ENCODE measurements around the gene TTC39C. TPM values are rescaled to one million over a fixed set of nuclear protein-coding genes. Genes with fewer than 3 reads are reported as not detected.
A peak's percentile ranks its signal among the peaks of the same experiment; 100 is the strongest.

Gene TTC39C
- 17.2 TPM for total RNA-seq

GRCh38 chr18:24014062-24014985 lies at the start of gene TTC39C:
Gene TTC39C, plus strand, starts transcription at chr18:24014754. Its CDS starts 118 bp downstream, at chr18:24014872.
- peak in 2 of 3 donors; percentile 56 to 61 for DNase-seq (ENCODE audit: low read depth in 2 of 3, low spot score in 2 of 3)

GRCh38 chr18:23966909-23967308 lies 47.6 kb upstream of the TTC39C start:
- no peak for DNase-seq (ENCODE audit: low read depth in 2 of 3, low spot score in 2 of 3)

GRCh38 chr18:23967321-23968089 lies 47.0 kb upstream of the TTC39C start:
- peak in 1 of 3 donors; percentile 50 for DNase-seq (ENCODE audit: low read depth in 2 of 3, low spot score in 2 of 3)

GRCh38 chr18:23968638-23969604 lies 45.6 kb upstream of the TTC39C start:
- no peak for DNase-seq (ENCODE audit: low read depth in 2 of 3, low spot score in 2 of 3)

- no peak for DNase-seq (ENCODE audit: low read depth in 2 of 3, low spot score in 2 of 3)
Measured at GRCh38 chr18:23969664-23970063, 44.9 kb upstream of the TTC39C start.

- DNase-seq (ENCODE audit: low read depth in 2 of 3, low spot score in 2 of 3) = peak in 2 of 3 donors; percentile 57 to 85
Measured at GRCh38 chr18:23970161-23971096, 44.1 kb upstream of the TTC39C start.

GRCh38 chr18:23971097-23971440 lies 43.5 kb upstream of the TTC39C start:
- DNase-seq (ENCODE audit: low read depth in 2 of 3, low spot score in 2 of 3) = no peak

GRCh38 chr18:23971666-23972230 lies 42.8 kb upstream of the TTC39C start:
- DNase-seq (ENCODE audit: low read depth in 2 of 3, low spot score in 2 of 3) = no peak

GRCh38 chr18:23972453-23972852 lies 42.1 kb upstream of the TTC39C start:
- DNase-seq (ENCODE audit: low read depth in 2 of 3, low spot score in 2 of 3) = no peak

- DNase-seq (ENCODE audit: low read depth in 2 of 3, low spot score in 2 of 3) = no peak
Measured at GRCh38 chr18:23977103-23977502, 37.5 kb upstream of the TTC39C start.

- no peak for DNase-seq (ENCODE audit: low read depth in 2 of 3, low spot score in 2 of 3)
Measured at GRCh38 chr18:23977719-23978483, 36.7 kb upstream of the TTC39C start.

GRCh38 chr18:23981369-23981980 lies 33.1 kb upstream of the TTC39C start:
- DNase-seq (ENCODE audit: low read depth in 2 of 3, low spot score in 2 of 3) = no peak

- no peak for DNase-seq (ENCODE audit: low read depth in 2 of 3, low spot score in 2 of 3)
Measured at GRCh38 chr18:23982155-23983079, 32.1 kb upstream of the TTC39C start.

GRCh38 chr18:23983112-23983511 lies 31.4 kb upstream of the TTC39C start:
- DNase-seq (ENCODE audit: low read depth in 2 of 3, low spot score in 2 of 3) = no peak

GRCh38 chr18:23986600-23987359 lies 27.8 kb upstream of the TTC39C start:
- no peak for DNase-seq (ENCODE audit: low read depth in 2 of 3, low spot score in 2 of 3)

Data from hematopoietic multipotent progenitor cell (in vitro differentiated cells).